HCT116 (cell line): Measurements from ENCODE around the gene WSB2. TPM values are rescaled to one million over a fixed set of nuclear protein-coding genes. Genes with fewer than 3 reads are reported as not detected.

Experiments used
- ATAC-seq: fragments of 200-7000 bp; cut with Tn5 transposase; 2 replicates; pipeline ENCODE4 v1.9.1; 2020; ENCODE audit warnings: mild to moderate bottlenecking, moderate library complexity
- BruUV-seq: library from RNA; stranded (reverse); fragments of 400-500 nt; replicated peaks from 2 replicates; lab custom pipeline; 2021; lab: Mats Ljungman, UMichigan
- CTCF ChIA-PET: fragments of 300-600 bp; sonication (Branson Sonifier 250); formaldehyde crosslinking; loops from one replicate; lab custom pipeline; 2021; ENCODE audit warnings: antibody characterized with exemption; lab: Charles Lee
- POLR2A ChIA-PET: fragments of 300-600, 350-600 bp; sonication (Branson Sonifier 250); formaldehyde crosslinking; loops from one replicate; lab custom pipeline; 2021; ENCODE audit warnings: antibody characterized with exemption; lab: Charles Lee
- RAD21 ChIA-PET, 2 experiments: fragments of 300-600 bp; sonication (Branson Sonifier 250); formaldehyde crosslinking; loops; one replicate each; lab custom pipeline; 2023; ENCODE audit warnings: low total read pairs in 2 of 2; ENCODE audit not compliant: uncharacterized antibody in 2 of 2, unreplicated experiment in 2 of 2, low non-redundant PET in 1 of 2; lab: Charles Lee
- DNase-seq: peaks from one replicate; pipeline ENCODE4 v3.0.0-alpha.2; 2010; ENCODE audit warnings: low read depth, low spot score
- H2AFZ ChIP-seq: fragments of 200-600 bp; shearing (Covaris generic), sonication (generic); 2 replicates; pipeline ENCODE4 v1.6.1; 2017; ENCODE audit warnings: low read depth, mixed run types, mixed read lengths, antibody characterized with exemption, low read length; ENCODE audit not compliant: poor library complexity, severe bottlenecking
- H3K27ac ChIP-seq: 2 replicates; pipeline ENCODE4 v1.5.1; 2012; ENCODE audit warnings: low read depth, low read length
- H3K27me3 ChIP-seq: fragments of 200-600 bp; sonication (generic); 2 replicates; pipeline ENCODE4 v1.6.1; 2016; ENCODE audit warnings: mixed run types, low read length, mixed read lengths; ENCODE audit not compliant: insufficient read depth
- H3K36me3 ChIP-seq, 2 experiments: fragments of 200-500 bp in 1 of 2; fragments of 200-600 bp in 1 of 2; sonication (Bioruptor generic) in 1 of 2; sonication (generic) in 1 of 2; 2 replicates each; pipeline versions ENCODE4 v1.5.1 to v1.6.1; 2014 to 2016; ENCODE audit warnings: low read length in 2 of 2, inconsistent platforms in 1 of 2, mixed read lengths in 1 of 2, mixed run types in 1 of 2; ENCODE audit not compliant: insufficient read depth in 2 of 2, control insufficient read depth in 1 of 2
- H3K4me1 ChIP-seq, 2 experiments: fragments of 200-600 bp in 1 of 2; sonication (generic) in 1 of 2; 2 replicates each; pipeline versions ENCODE4 v1.5.1 to v1.6.1; 2012 to 2017; ENCODE audit warnings: low read length in 2 of 2, inconsistent platforms in 1 of 2, mild to moderate bottlenecking in 1 of 2, mixed read lengths in 1 of 2, mixed run types in 1 of 2, moderate library complexity in 1 of 2; ENCODE audit not compliant: insufficient read depth in 2 of 2, control insufficient read depth in 1 of 2
- H3K4me2 ChIP-seq: fragments of 200-600 bp; sonication (generic); 2 replicates; pipeline ENCODE4 v1.6.1; 2017; ENCODE audit warnings: mixed run types, low read length, mixed read lengths
- H3K4me3 ChIP-seq, 2 experiments: fragments of 200-600 bp in 1 of 2; sonication (generic) in 1 of 2; replicated peaks in 1 of 2; 2 replicates each; pipeline ENCODE4 v1.5.1; 2011 to 2016; ENCODE audit warnings: low read length in 2 of 2, control low read depth in 1 of 2, low read depth in 1 of 2, mild to moderate bottlenecking in 1 of 2, mixed read lengths in 1 of 2, mixed run types in 1 of 2
- H3K79me2 ChIP-seq: fragments of 200-600 bp; sonication (generic); 2 replicates; pipeline ENCODE4 v1.6.1; 2017; ENCODE audit warnings: mild to moderate bottlenecking, mixed run types, low read length, moderate library complexity, mixed read lengths; ENCODE audit not compliant: insufficient read depth
- H3K9ac ChIP-seq: fragments of 200-600 bp; sonication (generic); 2 replicates; pipeline ENCODE4 v1.6.1; 2016; ENCODE audit warnings: low read length, mixed read lengths
- H3K9me2 ChIP-seq: fragments of 200-600 bp; sonication (generic), shearing (Covaris generic); 2 replicates; pipeline ENCODE4 v1.6.1; 2017; ENCODE audit warnings: mixed run types, mild to moderate bottlenecking, moderate library complexity; ENCODE audit not compliant: insufficient read depth
- H3K9me3 ChIP-seq, 2 experiments: fragments of 200-500 bp in 1 of 2; fragments of 200-600 bp in 1 of 2; sonication (Bioruptor generic) in 1 of 2; sonication (generic) in 1 of 2; 2 replicates each; pipeline ENCODE4 v1.6.1; 2014 to 2017; ENCODE audit warnings: low read length in 2 of 2, mixed read lengths in 2 of 2, inconsistent platforms in 1 of 2, low read depth in 1 of 2, mild to moderate bottlenecking in 1 of 2, mixed run types in 1 of 2, moderate library complexity in 1 of 2; ENCODE audit not compliant: control insufficient read depth in 1 of 2, insufficient read depth in 1 of 2
- H4K20me1 ChIP-seq: fragments of 200-600 bp; sonication (generic), shearing (Covaris generic); 2 replicates; pipeline ENCODE4 v1.6.1; 2017; ENCODE audit warnings: mixed run types, mild to moderate bottlenecking, moderate library complexity; ENCODE audit not compliant: insufficient read depth
- ELF1 ChIP-seq: IDR thresholded peaks from 2 replicates; pipeline ENCODE4 v1.6.1; 2012; ENCODE audit warnings: low read depth, borderline replicate concordance
- EZH2 ChIP-seq: fragments of 200-600 bp; sonication (generic); IDR thresholded peaks from 2 replicates; pipeline ENCODE4 v1.6.1; 2017; ENCODE audit warnings: antibody characterized with exemption, mixed run types
- EZH2phosphoT487 ChIP-seq: fragments of 200-600 bp; IDR thresholded peaks from 2 replicates; pipeline ENCODE4 v1.6.1; 2018; ENCODE audit warnings: antibody characterized with exemption, borderline replicate concordance
- FOSL1 ChIP-seq: IDR thresholded peaks from 2 replicates; pipeline ENCODE4 v1.6.1; 2012; ENCODE audit warnings: low read depth
- JUND ChIP-seq: IDR thresholded peaks from 2 replicates; pipeline ENCODE4 v1.6.1; 2012
- POLR2A ChIP-seq: IDR thresholded peaks from 2 replicates; pipeline ENCODE4 v1.7.0; 2011; ENCODE audit warnings: borderline replicate concordance; ENCODE audit not compliant: insufficient read depth, insufficient read length; ENCODE audit errors: extremely low read depth
- POLR2AphosphoS5 ChIP-seq: IDR thresholded peaks from 2 replicates; pipeline ENCODE4 v1.6.1; 2011; ENCODE audit warnings: mild to moderate bottlenecking, low read depth, low read length, moderate library complexity
- SIN3A ChIP-seq: IDR thresholded peaks from 2 replicates; pipeline ENCODE4 v1.6.1; 2012; ENCODE audit warnings: low read depth
- SRF ChIP-seq: IDR thresholded peaks from 2 replicates; pipeline ENCODE4 v1.6.1; 2012; ENCODE audit warnings: low read depth
- TCF7L2 ChIP-seq: IDR thresholded peaks from 2 replicates; pipeline ENCODE4 v1.7.0; 2011; ENCODE audit warnings: borderline replicate concordance, inconsistent platforms; ENCODE audit not compliant: insufficient read depth, insufficient read length; ENCODE audit errors: extremely low read depth
- YY1 ChIP-seq: IDR thresholded peaks from 2 replicates; pipeline ENCODE4 v1.6.1; 2011; ENCODE audit warnings: low read length, low read depth, moderate library complexity, mild to moderate bottlenecking; ENCODE audit not compliant: insufficient replicate concordance; ENCODE audit errors: extremely low read depth
- ZBTB33 ChIP-seq: IDR thresholded peaks from 2 replicates; pipeline ENCODE4 v1.6.1; 2011; ENCODE audit warnings: mild to moderate bottlenecking, low read length, moderate library complexity; ENCODE audit not compliant: insufficient replicate concordance; ENCODE audit errors: extremely low read depth
- intact Hi-C: fragments of 100-400 bp; cut with micrococcal nuclease; formaldehyde crosslinking; loops from 2 replicates; pipeline ENCODE4 v1.10.0; 2022
- total RNA-seq: library from RNA; stranded (reverse); gene quantifications from one replicate; pipeline ENCODE4 v1.2.1, GENCODE V29; 2021; ENCODE audit not compliant: unreplicated experiment
- TF ChIP-seq, protein P1 (sequence below): IDR thresholded peaks from 2 replicates; pipeline ENCODE4 v1.6.1; 2012
- TF ChIP-seq, protein P2 (sequence below): IDR thresholded peaks from 2 replicates; pipeline ENCODE4 v1.6.1; 2012
- TF ChIP-seq, protein P3 (sequence below), 3 experiments: fragments of 200-600 bp in 1 of 3; sonication (generic) in 1 of 3; IDR thresholded peaks in 2 of 3; conservative IDR thresholded peaks in 1 of 3; 2 replicates each; pipeline ENCODE4 v1.5.1; 2012 to 2017; ENCODE audit warnings: low read depth in 2 of 3, low read length in 2 of 3, antibody characterized with exemption in 1 of 3, borderline replicate concordance in 1 of 3, control low read depth in 1 of 3, mild to moderate bottlenecking in 1 of 3, mixed read lengths in 1 of 3, mixed run types in 1 of 3, moderate library complexity in 1 of 3; ENCODE audit not compliant: insufficient read depth in 1 of 3

Gene WSB2
- total RNA-seq, 1 experiment from 2014 or later, result 97.0 TPM

DNA sequence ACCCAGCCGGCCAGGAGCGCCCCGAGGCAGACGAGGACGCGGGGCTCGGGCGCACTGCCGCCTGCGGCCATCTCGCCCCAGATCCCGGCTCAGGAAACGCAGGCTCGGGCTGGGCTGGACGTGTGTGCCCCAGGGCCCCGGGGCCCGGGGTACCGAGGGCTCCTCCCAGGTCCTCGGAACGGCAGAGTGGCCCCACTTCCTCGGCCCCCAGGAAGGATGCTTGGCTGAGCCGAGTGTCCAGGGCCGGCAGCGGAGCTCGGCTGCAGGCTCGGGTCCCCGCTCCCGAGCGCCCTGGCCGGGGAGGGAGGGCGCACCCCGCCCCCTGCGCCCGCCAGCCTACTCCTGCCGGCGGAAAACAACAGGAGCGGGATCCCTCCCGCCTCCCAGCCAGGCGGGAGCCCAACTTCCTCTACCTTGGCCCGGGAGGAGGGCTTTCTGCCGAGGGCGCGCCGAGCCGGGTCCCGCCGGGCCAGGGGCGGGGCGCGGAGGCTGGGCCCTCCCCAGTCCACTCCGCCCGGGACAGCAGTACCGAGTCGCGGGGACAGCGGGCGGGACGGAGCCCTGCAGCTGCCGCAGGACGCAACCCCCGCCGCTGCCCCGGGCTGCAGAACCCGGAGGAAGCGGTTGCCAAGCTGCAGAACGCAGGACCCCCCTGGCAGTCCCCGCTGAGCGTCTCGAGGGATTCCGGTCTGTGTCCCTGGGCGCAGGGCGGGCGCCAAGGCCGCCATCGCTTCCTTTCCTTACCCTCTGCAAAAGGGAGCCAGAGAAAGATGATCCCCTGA is 42.8 kb upstream of the WSB2 start, which contains the start of gene VSIG10 (continued):
- TF ChIP-seq ZBTB33, result no peak

DNA sequence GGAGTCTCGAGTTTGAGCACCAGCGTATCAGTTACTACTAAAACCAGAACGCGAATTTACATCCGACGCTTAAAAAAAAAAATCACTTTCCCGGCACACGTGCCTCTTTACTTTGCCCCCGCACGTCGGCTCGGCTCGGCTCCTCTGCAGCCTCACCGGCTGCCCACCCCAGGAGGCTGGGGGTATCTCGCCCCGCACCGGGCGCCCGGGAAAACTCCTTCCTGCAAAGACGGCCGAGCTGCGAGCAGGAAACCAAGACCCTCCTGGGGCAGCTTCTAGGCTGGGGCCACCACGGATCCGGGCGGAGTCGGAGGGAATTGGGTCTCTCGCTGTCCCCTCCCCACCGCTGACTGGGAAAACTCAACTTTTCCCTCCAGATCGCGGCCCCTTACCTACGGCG is 42.2 kb upstream of the WSB2 start:
- intact Hi-C loops, result loop anchor here (5.0 kb wide), 1 partner anchor 41 kb away; the partner anchor contains the start of gene WSB2
- Histone ChIP-seq H3K4me1 (peaks cover 33 to 51% of the 10 kb centered on the region in 2 experiments), H3K36me3 (no peaks in the 10 kb centered on the region), H3K79me2 (no peaks in the 10 kb centered on the region), H3K4me3 (peak overlapping the region; percentile 79 to 83), H3K9ac (peak overlapping the region; percentile 82), H3K27ac (peak overlapping the region; percentile 95), H2AFZ (peak overlapping the region; percentile 35), H4K20me1 (no peaks in the 10 kb centered on the region), H3K4me2 (peak overlapping the region; percentile 85), H3K27me3 (no peaks in the 10 kb centered on the region), H3K9me2 (no peaks in the 10 kb centered on the region), H3K9me3 (no peaks in the 10 kb centered on the region)
- ChIA-PET POLR2A (no interaction called here), RAD21 (no interaction called here), CTCF (no interaction called here)
- DNase-seq, result no peak
- ATAC-seq, result no peak; the same call in 1 of the 2 replicates
- BruUV-seq, result no TSS peak
- TF ChIP-seq SRF (no peak), FOSL1 (no peak), TCF7L2 (no peak), ELF1 (no peak), JUND (no peak), SIN3A (no peak), POLR2AphosphoS5 (no peak), ZBTB33 (no peak), EZH2 (no peak), POLR2A (no peak), YY1 (no peak), EZH2phosphoT487 (no peak)
- TF ChIP-seq, protein P1, sequence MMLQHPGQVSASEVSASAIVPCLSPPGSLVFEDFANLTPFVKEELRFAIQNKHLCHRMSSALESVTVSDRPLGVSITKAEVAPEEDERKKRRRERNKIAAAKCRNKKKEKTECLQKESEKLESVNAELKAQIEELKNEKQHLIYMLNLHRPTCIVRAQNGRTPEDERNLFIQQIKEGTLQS, result no peak
- TF ChIP-seq, protein P2, sequence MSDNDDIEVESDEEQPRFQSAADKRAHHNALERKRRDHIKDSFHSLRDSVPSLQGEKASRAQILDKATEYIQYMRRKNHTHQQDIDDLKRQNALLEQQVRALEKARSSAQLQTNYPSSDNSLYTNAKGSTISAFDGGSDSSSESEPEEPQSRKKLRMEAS, result no peak
- TF ChIP-seq, protein P3, sequence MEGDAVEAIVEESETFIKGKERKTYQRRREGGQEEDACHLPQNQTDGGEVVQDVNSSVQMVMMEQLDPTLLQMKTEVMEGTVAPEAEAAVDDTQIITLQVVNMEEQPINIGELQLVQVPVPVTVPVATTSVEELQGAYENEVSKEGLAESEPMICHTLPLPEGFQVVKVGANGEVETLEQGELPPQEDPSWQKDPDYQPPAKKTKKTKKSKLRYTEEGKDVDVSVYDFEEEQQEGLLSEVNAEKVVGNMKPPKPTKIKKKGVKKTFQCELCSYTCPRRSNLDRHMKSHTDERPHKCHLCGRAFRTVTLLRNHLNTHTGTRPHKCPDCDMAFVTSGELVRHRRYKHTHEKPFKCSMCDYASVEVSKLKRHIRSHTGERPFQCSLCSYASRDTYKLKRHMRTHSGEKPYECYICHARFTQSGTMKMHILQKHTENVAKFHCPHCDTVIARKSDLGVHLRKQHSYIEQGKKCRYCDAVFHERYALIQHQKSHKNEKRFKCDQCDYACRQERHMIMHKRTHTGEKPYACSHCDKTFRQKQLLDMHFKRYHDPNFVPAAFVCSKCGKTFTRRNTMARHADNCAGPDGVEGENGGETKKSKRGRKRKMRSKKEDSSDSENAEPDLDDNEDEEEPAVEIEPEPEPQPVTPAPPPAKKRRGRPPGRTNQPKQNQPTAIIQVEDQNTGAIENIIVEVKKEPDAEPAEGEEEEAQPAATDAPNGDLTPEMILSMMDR (IDR thresholded peaks at IDR 0.05 in 2 of 3, conservative IDR thresholded peaks at IDR 0.05 in 1 of 3; ENCODE audit: borderline replicate concordance in 1 of 3, insufficient read depth in 1 of 3, low read depth in 2 of 3, low read length in 2 of 3), result no peak
